ENCODE results near the gene ING1. TPM values are rescaled to one million over a fixed set of nuclear protein-coding genes. Genes with fewer than 3 reads are reported as not detected.

Gene ING1
- total and polyA plus RNA-seq, 2 donors (not counting 1 experiment from before 2014, with no cell fraction given): 29.1 to 34.2 TPM

- Histone ChIP-seq H3K79me2 (ENCODE audit: control insufficient read depth, insufficient read depth, low read length) (peaks cover 62% of the 10 kb centered on the region), H3K27me3 (replicated peaks in 1 of 4; ENCODE audit: control extremely low read depth in 1 of 4, control insufficient read depth in 3 of 4, insufficient read depth in 4 of 4, low read length in 3 of 4) (no peaks in the 10 kb centered on the region), H3K4me1 (ENCODE audit: control insufficient read depth in 2 of 2, insufficient read depth in 2 of 2, low read length in 2 of 2) (peaks cover 28 to 30% of the 10 kb centered on the region in 2 donors), H3K9me3 (ENCODE audit: control extremely low read depth in 1 of 3, control insufficient read depth in 2 of 3, insufficient read depth in 1 of 3, low read length in 2 of 3) (peaks cover 0 to 10% (median 0%) of the 10 kb centered on the region in 3 donors), H2AFZ (ENCODE audit: insufficient read depth, low read depth, low read length, poor library complexity, severe bottlenecking) (peak overlapping the region; percentile 67), H3K36me3 (replicated peaks in 1 of 2; ENCODE audit: control extremely low read depth in 1 of 2, control insufficient read depth in 1 of 2, extremely low read depth in 1 of 2, insufficient read depth in 2 of 2, low read length in 1 of 2) (peaks cover 0 to 12% of the 10 kb centered on the region in 2 experiments), H3K4me2 (replicated peaks; ENCODE audit: low read depth, low read length, poor library complexity, severe bottlenecking) (peak overlapping the region; percentile 92), H3K4me3 (ENCODE audit: control extremely low read depth in 1 of 5, extremely low read depth in 1 of 5, insufficient read depth in 1 of 5, low read depth in 2 of 5, low read length in 4 of 5) (peak overlapping the region; percentile 89 to 100 (median 100)), H3K9ac (ENCODE audit: low read length) (peak overlapping the region; percentile 100), H4K20me1 (ENCODE audit: control insufficient read depth, insufficient read depth, low read length, poor library complexity, severe bottlenecking) (peaks cover 52% of the 10 kb centered on the region), H3K27ac (ENCODE audit: low read length in 2 of 2) (peak overlapping the region; percentile 82 to 86)
- ATAC-seq (ENCODE audit: low read depth): no peak
- Mint-ChIP-seq H3K4me1 (peaks cover 32% of the 10 kb centered on the region), H3K9me3 (ENCODE audit: insufficient read depth) (no peaks in the 10 kb centered on the region), H3K4me3 (peak overlapping the region; percentile 96), H3K27ac (peak overlapping the region; percentile 96), H3K27me3 (no peaks in the 10 kb centered on the region)
- WGBS (ENCODE audit: insufficient coverage): under 1% methylated on average over 48 of the region's 49 CpGs
- ChIA-PET POLR2A (interaction anchor here (0.6 to 4.0 kb wide), 17 partner anchors 9 to 1873 kb away, joined by 3 to 51 read pairs (median 5); partner anchors contain the start of genes ANKRD10, CARS2, NAXD and TUBGCP3), CTCF (interaction anchor here (0.8 to 4.1 kb wide), 7 partner anchors 11 to 259 kb away, joined by 3 to 13 read pairs (median 6); partner anchors contain the start of gene ANKRD10)
- DNase-seq: no peak
- intact Hi-C loops (cut with micrococcal nuclease): loop anchor here (1.0 to 10.0 kb wide), 8 partner anchors 9 to 930 kb away; partner anchors contain the start of genes ANKRD10, CARS2 and IRS2
- TF ChIP-seq EZH2 (IDR thresholded peaks at IDR 0.05; ENCODE audit: borderline replicate concordance, insufficient read depth, low read depth, low read length, poor library complexity, severe bottlenecking) (no peak), CTCF (IDR thresholded peaks at IDR 0.05) (no peak)
Observed at GRCh38 chr13:110714797-110715394, 1.4 kb downstream of the ING1 start.

Data from B cell (primary cell).